SHP77 (cell line): Measurements from ENCODE around the gene SFXN1.

Source experiments
- DNase-seq, 2 experiments: peaks; one replicate each; lab custom pipeline; 2025; lab: John Stamatoyannopoulos, UW

The SFXN1 gene

GRCh38 chr5:175465282-175465681 lies 13.1 kb upstream of the SFXN1 start:
- DNase-seq = no peak

GRCh38 chr5:175466700-175467318 lies 11.6 kb upstream of the SFXN1 start:
- DNase-seq = no peak

GRCh38 chr5:175467983-175468690 lies 10.2 kb upstream of the SFXN1 start:
- no peak for DNase-seq

- DNase-seq = no peak
Measured at GRCh38 chr5:175468892-175469291, 9.5 kb upstream of the SFXN1 start.

- DNase-seq = no peak
Measured at GRCh38 chr5:175469916-175470315, 8.4 kb upstream of the SFXN1 start.

GRCh38 chr5:175470781-175471180 lies 7.6 kb upstream of the SFXN1 start:
- no peak for DNase-seq

- no peak for DNase-seq
Measured at GRCh38 chr5:175471196-175471595, 7.2 kb upstream of the SFXN1 start.

- no peak for DNase-seq
Measured at GRCh38 chr5:175471628-175472027, 6.7 kb upstream of the SFXN1 start.

- DNase-seq = no peak
Measured at GRCh38 chr5:175472378-175472777, 6.0 kb upstream of the SFXN1 start.

GRCh38 chr5:175475248-175475647 lies 3.1 kb upstream of the SFXN1 start:
- DNase-seq = no peak

- no peak for DNase-seq
Measured at GRCh38 chr5:175477440-175477839, 920 bp upstream of the SFXN1 start.

- no peak for DNase-seq
Measured at GRCh38 chr5:175478008-175478383, 364 bp upstream of the SFXN1 start.

- no peak for DNase-seq
Measured at GRCh38 chr5:175479125-175479881, 943 bp downstream of the SFXN1 start.

GRCh38 chr5:175483337-175483736 lies 5.0 kb downstream of the SFXN1 start:
- DNase-seq = no peak

GRCh38 chr5:175484322-175484721 lies 6.0 kb downstream of the SFXN1 start:
- DNase-seq = no peak

GRCh38 chr5:175484829-175485228 lies 6.5 kb downstream of the SFXN1 start:
- no peak for DNase-seq

- no peak for DNase-seq
Measured at GRCh38 chr5:175485631-175486030, 7.3 kb downstream of the SFXN1 start.

- DNase-seq = no peak
Measured at GRCh38 chr5:175487514-175488222, 9.3 kb downstream of the SFXN1 start.

GRCh38 chr5:175489693-175490443 lies 11.5 kb downstream of the SFXN1 start:
- DNase-seq = no peak

GRCh38 chr5:175491223-175491622 lies 12.9 kb downstream of the SFXN1 start:
- DNase-seq = no peak

- DNase-seq = no peak
Measured at GRCh38 chr5:175493260-175493659, 14.9 kb downstream of the SFXN1 start.

GRCh38 chr5:175493726-175494125 lies 15.4 kb downstream of the SFXN1 start:
- no peak for DNase-seq
